ENCODE results near the gene TYK2. TPM values are rescaled to one million over a fixed set of nuclear protein-coding genes. Genes with fewer than 3 reads are reported as not detected.

TYK2 gene
- 115 TPM for total RNA-seq

GRCh38 chr19:10380313-10381102, at the start of gene TYK2:
Gene TYK2 (minus strand): TSS chr19:10380572. CDS start chr19:10378406, 2,166 bp downstream.
- Histone ChIP-seq H3K4me3 (peak within 1 kb of the TSS; percentile 71 to 89), H3K27ac (peak within 1 kb of the TSS; percentile 83), H3K36me3 (peaks cover 0 to 23% of the 10 kb centered on the region in 2 donors), H3K27me3 (no peaks in the 10 kb centered on the region), H3K9me3 (no peaks in the 10 kb centered on the region), H3K4me1 (peaks cover 16% of the 10 kb centered on the region)
- TF ChIP-seq, protein P1, sequence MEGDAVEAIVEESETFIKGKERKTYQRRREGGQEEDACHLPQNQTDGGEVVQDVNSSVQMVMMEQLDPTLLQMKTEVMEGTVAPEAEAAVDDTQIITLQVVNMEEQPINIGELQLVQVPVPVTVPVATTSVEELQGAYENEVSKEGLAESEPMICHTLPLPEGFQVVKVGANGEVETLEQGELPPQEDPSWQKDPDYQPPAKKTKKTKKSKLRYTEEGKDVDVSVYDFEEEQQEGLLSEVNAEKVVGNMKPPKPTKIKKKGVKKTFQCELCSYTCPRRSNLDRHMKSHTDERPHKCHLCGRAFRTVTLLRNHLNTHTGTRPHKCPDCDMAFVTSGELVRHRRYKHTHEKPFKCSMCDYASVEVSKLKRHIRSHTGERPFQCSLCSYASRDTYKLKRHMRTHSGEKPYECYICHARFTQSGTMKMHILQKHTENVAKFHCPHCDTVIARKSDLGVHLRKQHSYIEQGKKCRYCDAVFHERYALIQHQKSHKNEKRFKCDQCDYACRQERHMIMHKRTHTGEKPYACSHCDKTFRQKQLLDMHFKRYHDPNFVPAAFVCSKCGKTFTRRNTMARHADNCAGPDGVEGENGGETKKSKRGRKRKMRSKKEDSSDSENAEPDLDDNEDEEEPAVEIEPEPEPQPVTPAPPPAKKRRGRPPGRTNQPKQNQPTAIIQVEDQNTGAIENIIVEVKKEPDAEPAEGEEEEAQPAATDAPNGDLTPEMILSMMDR (IDR thresholded peaks at IDR 0.05), result no peak
- TF ChIP-seq POLR2AphosphoS5 (IDR thresholded peaks at IDR 0.05; ENCODE audit: insufficient read depth in 1 of 2, low read depth in 1 of 2), result peak; percentile 82 to 92
- no peak for TF ChIP-seq POLR2A (IDR thresholded peaks at IDR 0.05)
- peak in 1 of 2 donors; percentile 99 for DNase-seq (ENCODE audit: extremely low spot score in 2 of 2)
- intact Hi-C loops (cut with DNase I), result no loop called here

DNA sequence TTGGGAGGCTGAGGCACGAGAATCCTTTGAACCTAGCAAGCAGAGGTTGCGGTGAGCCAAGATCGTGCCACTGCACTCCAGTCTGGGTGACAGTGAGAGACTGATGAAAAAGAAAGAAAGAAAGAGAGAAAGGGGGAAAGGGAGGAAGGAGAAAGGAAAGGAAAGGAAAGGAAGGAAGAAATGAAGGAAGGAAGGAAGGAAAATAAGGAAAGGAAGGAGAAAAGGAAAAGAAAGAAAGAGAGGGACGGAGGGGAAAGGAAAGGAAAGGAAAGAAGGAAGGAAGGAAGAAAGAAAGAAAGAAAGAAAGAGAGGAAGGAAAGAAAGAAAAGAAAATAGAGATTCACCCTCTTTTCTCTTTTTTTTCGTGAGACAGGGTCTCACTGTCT, 48.6 kb upstream of the TYK2 start:
- H3K27ac ChIP-seq, result no peak overlapping the region
- DNase-seq (ENCODE audit: extremely low spot score in 2 of 2), result no peak
- H3K36me3 ChIP-seq, result no peaks in the 10 kb centered on the region
- H3K9me3 ChIP-seq, result no peaks in the 10 kb centered on the region
- TF ChIP-seq POLR2AphosphoS5 (IDR thresholded peaks at IDR 0.05; ENCODE audit: insufficient read depth in 1 of 2, low read depth in 1 of 2) (no peak), POLR2A (IDR thresholded peaks at IDR 0.05) (no peak)
- TF ChIP-seq, protein P1 (IDR thresholded peaks at IDR 0.05), result no peak
- peaks cover 36% of the 10 kb centered on the region for H3K4me1 ChIP-seq
- intact Hi-C loops (cut with DNase I), result no loop called here
- H3K4me3 ChIP-seq, result no peak overlapping the region
- no peaks in the 10 kb centered on the region for H3K27me3 ChIP-seq

DNA sequence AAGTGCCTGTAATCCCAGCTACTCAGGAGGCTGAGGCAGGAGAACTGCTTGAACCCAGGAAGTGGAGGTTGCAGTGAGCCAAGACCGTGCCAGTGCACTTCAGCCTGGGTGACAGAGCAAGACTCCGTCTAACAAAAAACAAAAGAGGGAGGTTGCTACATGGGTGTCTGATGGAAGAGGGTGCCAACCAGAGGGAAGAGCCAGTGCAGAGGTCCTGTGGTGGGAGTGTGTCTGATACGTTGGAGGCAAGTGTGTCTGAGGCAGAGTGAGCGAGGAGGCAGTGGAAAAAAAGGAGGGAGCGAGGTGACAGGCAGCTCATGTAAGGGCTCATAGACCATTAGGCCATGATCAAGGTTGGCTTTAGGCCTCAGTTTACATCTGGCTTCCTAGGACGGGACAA, 46.8 kb upstream of the TYK2 start:
- TF ChIP-seq, protein P1 (IDR thresholded peaks at IDR 0.05), result no peak
- TF ChIP-seq POLR2A (IDR thresholded peaks at IDR 0.05) (no peak), POLR2AphosphoS5 (IDR thresholded peaks at IDR 0.05; ENCODE audit: insufficient read depth in 1 of 2, low read depth in 1 of 2) (no peak)
- H3K36me3 ChIP-seq, result no peaks in the 10 kb centered on the region
- H3K27ac ChIP-seq, result no peak overlapping the region
- H3K27me3 ChIP-seq, result no peaks in the 10 kb centered on the region
- intact Hi-C loops (cut with DNase I), result no loop called here
- DNase-seq (ENCODE audit: extremely low spot score in 2 of 2), result no peak
- H3K4me1 ChIP-seq, result peaks cover 20% of the 10 kb centered on the region
- H3K9me3 ChIP-seq, result no peaks in the 10 kb centered on the region
- H3K4me3 ChIP-seq, result no peak overlapping the region

DNA sequence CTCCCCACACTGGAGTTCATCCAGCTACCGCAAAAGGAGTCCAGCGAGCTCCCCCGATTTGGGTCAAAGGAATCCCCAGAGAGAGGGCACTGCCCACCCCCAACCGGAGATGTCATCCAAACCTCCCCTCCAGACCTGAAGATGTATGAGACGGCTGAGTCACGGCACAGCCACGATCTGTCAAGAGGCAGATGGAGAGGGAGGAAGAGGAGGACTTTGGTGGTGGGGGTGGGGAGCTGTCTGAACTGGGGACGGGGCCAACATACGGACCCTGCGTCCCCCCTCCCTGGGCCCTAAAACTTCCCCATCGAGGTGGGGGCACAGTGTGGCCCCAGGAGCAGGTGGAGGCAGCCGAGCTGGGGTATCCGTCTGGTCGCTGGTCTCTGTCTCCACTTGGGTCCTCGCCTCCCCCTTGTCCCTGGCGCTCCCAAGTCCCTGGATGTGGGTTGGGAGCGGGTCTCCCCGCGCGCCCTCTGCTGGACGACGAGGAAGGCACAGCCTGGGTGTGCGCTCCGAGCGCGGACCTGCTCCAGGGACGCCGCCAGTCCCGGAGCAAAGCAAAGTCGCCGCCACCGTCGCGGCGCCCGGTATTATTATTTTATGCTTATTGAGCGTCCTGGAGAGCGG, 43.8 kb upstream of the TYK2 start:
- intact Hi-C loops (cut with DNase I), result no loop called here
- TF ChIP-seq POLR2AphosphoS5 (IDR thresholded peaks at IDR 0.05; ENCODE audit: insufficient read depth in 1 of 2, low read depth in 1 of 2) (peak in 1 of 2 donors; percentile 36), POLR2A (IDR thresholded peaks at IDR 0.05) (no peak)
- TF ChIP-seq, protein P1 (IDR thresholded peaks at IDR 0.05), result peak; percentile 13 to 70 (median 70)
- H3K27me3 ChIP-seq, result peaks cover 15% of the 10 kb centered on the region
- no peaks in the 10 kb centered on the region for H3K36me3 ChIP-seq
- DNase-seq (ENCODE audit: extremely low spot score in 2 of 2), result no peak
- H3K27ac ChIP-seq, result no peak overlapping the region
- peaks cover 33% of the 10 kb centered on the region for H3K4me1 ChIP-seq
- no peaks in the 10 kb centered on the region for H3K9me3 ChIP-seq
- peak overlapping the region; percentile 5 to 36 for H3K4me3 ChIP-seq

DNA sequence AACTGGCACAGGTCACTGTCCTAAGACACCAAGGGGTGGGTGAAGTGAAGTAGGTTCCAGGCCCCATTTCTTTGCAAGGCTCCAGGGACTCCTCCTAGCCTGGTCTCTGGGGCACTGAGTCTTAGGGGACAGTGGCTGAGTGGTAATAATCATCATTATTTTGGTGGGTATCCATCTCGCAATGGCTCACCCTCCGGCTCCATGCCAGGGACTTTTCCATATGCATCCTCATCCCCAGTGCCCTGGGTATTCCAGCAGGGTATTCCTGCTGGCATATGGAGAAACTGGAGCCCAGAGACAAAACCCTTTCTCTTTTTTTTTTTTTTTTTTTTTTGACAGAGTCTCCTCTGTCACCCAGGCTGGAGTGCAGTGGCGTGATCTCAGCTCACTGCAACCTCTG, 42.5 kb upstream of the TYK2 start:
- TF ChIP-seq POLR2A (IDR thresholded peaks at IDR 0.05) (no peak), POLR2AphosphoS5 (IDR thresholded peaks at IDR 0.05; ENCODE audit: insufficient read depth in 1 of 2, low read depth in 1 of 2) (no peak)
- TF ChIP-seq, protein P1 (IDR thresholded peaks at IDR 0.05), result no peak
- no peaks in the 10 kb centered on the region for H3K36me3 ChIP-seq
- DNase-seq (ENCODE audit: extremely low spot score in 2 of 2), result no peak
- H3K4me1 ChIP-seq, result peaks cover 43% of the 10 kb centered on the region
- peaks cover 15% of the 10 kb centered on the region for H3K27me3 ChIP-seq
- H3K9me3 ChIP-seq, result no peaks in the 10 kb centered on the region
- H3K4me3 ChIP-seq, result no peak overlapping the region
- H3K27ac ChIP-seq, result no peak overlapping the region
- intact Hi-C loops (cut with DNase I), result no loop called here
